Endothelial cell of umbilical vein (primary cell): Measurements from ENCODE around the gene PHLPP1.

Experiments used
- CTCF ChIP-seq, 2 donors: IDR thresholded peaks; 1 replicate in 1 of 2; 2 replicates in 1 of 2; pipeline ENCODE4 v1.5.1; 2011; ENCODE audit warnings: low read length in 2 of 2, mild to moderate bottlenecking in 2 of 2, moderate library complexity in 2 of 2, control low read depth in 1 of 2, inconsistent platforms in 1 of 2, low read depth in 1 of 2; ENCODE audit not compliant: insufficient read depth in 1 of 2; ENCODE audit errors: extremely low read depth in 1 of 2
- EZH2 ChIP-seq: IDR thresholded peaks from 2 replicates; pipeline ENCODE4 v1.6.1; 2012; ENCODE audit warnings: borderline replicate concordance, low read depth, mild to moderate bottlenecking, moderate library complexity, low read length, inconsistent platforms; ENCODE audit not compliant: severe bottlenecking
- MYC ChIP-seq: IDR thresholded peaks from one replicate; pipeline ENCODE4 v1.6.1; 2011; ENCODE audit warnings: mild to moderate bottlenecking, low read depth, low read length
- POLR2A ChIP-seq: IDR thresholded peaks from 2 replicates; pipeline ENCODE4 v1.6.1; 2012; ENCODE audit warnings: low read depth, mild to moderate bottlenecking, control low read depth, low read length

GRCh38 chr18:62939433-62939832 lies 224.1 kb downstream of the PHLPP1 start:
- TF ChIP-seq POLR2A (no peak), MYC (no peak), CTCF (IDR thresholded peaks at IDR 0.05; ENCODE audit: extremely low read depth in 1 of 2, insufficient read depth in 1 of 2, low read depth in 1 of 2, low read length in 2 of 2) (no peak), EZH2 (no peak)
